IPS-11a (cell line): ENCODE measurements around the gene CDX1.
A peak's percentile ranks its signal among the peaks of the same experiment; 100 is the strongest.

Source experiments
- H3K4me3 ChIP-seq: one replicate; pipeline ENCODE4 v1.5.1; 2013; ENCODE audit warnings: low read depth, low read length, control low read depth

Gene CDX1

GRCh38 chr5:150181027-150181426 is 14.4 kb downstream of the CDX1 start:
- H3K4me3 ChIP-seq: no peak overlapping the region

DNA sequence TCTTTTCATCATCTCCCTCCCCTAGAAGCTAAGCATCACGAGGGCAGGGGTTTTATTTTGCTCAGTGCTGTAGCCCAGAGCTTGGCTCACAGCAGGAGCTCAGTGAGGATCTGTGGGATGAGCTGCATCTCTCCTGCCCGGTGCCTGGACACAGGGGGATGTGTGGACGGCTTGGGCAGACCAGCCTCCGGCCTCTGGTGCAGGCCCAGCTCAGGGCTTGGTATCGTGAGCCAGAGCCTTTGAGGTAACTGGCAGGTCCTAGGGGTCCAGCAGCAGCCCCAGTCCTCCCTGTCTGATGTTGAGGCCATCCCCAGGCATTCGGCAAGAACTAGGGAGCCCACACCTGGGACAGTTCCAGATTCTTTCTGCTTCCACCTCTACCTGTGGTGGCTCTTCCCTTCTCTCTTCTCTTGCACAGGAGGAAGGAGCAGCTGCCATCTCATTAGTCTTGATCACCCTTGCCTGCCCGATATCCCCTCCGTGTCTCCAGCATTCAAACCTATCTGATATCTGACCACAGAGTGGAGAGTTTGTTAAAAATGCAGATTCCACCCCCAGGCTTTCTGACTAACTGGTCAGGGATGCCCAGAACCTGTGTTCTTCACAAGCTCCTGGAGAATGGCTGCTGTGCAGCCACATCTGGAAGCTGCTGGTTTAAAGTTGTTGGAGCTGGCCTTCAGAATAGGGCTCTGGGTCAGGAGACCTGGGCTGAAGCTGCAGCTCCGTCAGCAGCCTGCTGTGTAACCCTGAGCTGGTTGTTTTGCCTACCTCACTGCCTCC is 15.4 kb downstream of the CDX1 start:
- no peak overlapping the region for H3K4me3 ChIP-seq

DNA sequence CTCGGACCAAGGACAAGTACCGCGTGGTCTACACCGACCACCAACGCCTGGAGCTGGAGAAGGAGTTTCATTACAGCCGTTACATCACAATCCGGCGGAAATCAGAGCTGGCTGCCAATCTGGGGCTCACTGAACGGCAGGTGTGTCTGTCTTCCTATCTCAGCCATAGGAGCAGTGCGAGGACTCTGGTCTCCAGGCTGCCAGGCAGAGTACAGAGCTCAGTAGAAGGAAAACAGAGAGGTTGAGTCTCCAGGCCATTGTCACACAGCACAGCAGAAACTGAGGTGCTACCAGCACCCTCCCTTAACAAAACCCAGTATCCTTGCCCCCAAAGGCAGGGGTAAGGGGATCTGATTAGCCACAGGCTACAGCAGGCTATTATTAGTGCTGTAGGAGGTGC is 16.2 kb downstream of the CDX1 start:
- no peak overlapping the region for H3K4me3 ChIP-seq

DNA sequence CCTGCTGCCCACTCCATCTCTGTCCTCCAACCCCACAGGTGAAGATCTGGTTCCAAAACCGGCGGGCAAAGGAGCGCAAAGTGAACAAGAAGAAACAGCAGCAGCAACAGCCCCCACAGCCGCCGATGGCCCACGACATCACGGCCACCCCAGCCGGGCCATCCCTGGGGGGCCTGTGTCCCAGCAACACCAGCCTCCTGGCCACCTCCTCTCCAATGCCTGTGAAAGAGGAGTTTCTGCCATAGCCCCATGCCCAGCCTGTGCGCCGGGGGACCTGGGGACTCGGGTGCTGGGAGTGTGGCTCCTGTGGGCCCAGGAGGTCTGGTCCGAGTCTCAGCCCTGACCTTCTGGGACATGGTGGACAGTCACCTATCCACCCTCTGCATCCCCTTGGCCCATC is 16.9 kb downstream of the CDX1 start:
- no peak overlapping the region for H3K4me3 ChIP-seq

DNA sequence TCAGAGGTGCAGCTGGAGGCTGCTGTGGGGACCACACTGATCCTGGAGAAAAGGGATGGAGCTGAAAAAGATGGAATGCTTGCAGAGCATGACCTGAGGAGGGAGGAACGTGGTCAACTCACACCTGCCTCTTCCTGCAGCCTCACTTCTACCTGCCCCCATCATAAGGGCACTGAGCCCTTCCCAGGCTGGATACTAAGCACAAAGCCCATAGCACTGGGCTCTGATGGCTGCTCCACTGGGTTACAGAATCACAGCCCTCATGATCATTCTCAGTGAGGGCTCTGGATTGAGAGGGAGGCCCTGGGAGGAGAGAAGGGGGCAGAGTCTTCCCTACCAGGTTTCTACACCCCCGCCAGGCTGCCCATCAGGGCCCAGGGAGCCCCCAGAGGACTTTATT is 17.4 kb downstream of the CDX1 start:
- no peak overlapping the region for H3K4me3 ChIP-seq

DNA sequence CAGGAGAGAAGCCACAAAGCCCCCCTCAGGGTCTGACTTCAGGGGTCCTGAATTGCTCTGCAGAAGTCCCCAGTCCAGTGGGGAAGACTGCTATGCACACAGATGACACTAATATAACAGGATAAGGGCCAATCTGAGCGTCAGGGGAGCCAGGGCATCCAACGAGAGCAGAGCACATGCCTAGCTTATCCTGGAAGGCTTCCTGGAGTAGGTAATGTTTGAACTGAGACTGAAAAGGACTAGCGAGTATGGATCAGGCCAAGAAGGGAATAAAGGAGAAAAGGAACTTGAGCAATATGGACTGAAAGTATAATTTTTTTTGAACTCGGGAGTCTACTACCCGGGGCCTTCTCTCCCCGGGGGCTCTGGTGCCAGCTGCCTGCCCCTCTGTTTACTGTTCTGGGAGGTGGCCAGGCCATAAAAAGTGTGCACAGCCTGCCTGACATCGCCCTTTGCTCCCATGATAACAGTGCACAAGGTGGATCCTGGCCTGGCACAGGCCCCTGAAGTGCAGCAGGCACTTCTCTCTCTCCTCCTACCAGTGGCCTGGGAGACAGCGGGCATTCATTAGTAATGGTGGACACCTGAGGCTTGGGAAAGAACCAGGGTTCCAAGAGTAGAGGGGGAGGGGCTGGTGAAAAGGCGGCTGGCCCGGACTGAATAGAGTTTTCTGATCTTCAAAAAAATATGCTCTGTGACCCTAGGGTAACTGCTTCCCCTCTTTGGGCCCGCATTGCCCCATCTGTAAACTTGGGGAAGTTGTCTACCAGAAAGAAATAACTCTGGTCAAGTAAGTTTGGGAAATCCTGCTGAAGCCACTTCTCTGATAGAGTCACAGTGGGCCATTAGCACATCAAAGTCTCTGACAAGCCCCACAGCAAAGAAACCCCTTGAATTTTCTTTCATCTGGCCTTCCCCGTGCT is 18.7 kb downstream of the CDX1 start:
- no peak overlapping the region for H3K4me3 ChIP-seq

DNA sequence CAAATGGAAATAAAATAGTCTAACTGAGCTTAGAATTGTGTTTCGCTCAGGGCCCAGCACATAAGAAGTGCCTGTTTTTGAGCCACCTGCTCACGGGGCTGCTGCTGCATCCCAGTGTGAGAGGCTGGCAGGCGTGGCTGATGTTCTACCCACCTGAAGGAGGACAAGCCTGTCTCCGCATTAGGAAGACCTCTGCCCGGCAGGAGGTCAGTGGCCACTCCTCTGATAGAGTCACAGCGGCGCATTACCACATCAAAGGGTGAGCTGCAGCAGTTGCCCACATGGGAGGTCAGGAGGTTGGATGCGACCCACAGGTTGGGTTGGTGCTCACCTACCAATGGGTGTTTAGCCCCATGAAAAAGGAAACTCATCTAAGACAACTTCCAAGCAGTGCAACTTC is 19.6 kb downstream of the CDX1 start:
- H3K4me3 ChIP-seq: no peak overlapping the region

- no peak overlapping the region for H3K4me3 ChIP-seq
Observed at GRCh38 chr5:150186897-150187296, 20.3 kb downstream of the CDX1 start.

DNA sequence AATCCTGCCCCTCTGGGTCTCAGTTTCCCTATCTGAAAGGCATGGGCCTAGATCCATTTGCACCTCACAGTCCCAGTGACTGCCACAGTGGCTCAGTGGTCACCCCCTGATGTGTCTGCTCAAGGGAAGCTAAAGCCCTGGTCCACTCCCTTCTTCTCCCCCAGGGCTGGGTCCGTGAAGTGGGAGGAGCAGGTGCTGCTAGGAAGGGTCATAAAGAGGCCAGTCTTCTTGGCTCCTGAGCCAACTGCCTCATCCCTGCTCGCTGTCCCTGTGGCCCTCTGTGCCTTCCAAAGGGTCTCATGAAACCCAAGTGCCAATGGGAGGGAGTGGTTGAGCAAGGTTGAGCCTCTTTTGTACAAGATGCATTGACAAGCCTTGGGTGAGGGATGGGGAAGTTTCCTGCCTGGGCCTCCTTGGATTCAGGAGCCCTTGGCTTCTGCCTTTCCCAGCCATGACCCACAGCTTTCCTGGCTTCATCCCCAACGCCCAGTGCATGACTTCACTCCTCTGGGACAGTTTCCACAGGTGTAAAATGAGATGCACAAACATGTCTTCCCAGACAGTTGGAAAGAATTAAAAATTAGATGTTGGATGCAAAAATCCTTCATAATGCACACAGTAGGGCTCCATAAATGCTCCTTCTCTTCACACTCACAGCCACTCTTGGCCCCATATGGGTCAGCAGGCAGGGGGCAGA is 21.7 kb downstream of the CDX1 start:
- H3K4me3 ChIP-seq: no peak overlapping the region

- H3K4me3 ChIP-seq: no peak overlapping the region
Observed at GRCh38 chr5:150189326-150189725, 22.7 kb downstream of the CDX1 start.

GRCh38 chr5:150189728-150190502 is 23.3 kb downstream of the CDX1 start, which contains the start of gene SLC6A7:
Gene SLC6A7, plus strand, starts transcription at chr5:150190062. Its CDS starts 266 bp downstream, at chr5:150190328.
- H3K4me3 ChIP-seq: peak within 1 kb of the TSS; percentile 14

DNA sequence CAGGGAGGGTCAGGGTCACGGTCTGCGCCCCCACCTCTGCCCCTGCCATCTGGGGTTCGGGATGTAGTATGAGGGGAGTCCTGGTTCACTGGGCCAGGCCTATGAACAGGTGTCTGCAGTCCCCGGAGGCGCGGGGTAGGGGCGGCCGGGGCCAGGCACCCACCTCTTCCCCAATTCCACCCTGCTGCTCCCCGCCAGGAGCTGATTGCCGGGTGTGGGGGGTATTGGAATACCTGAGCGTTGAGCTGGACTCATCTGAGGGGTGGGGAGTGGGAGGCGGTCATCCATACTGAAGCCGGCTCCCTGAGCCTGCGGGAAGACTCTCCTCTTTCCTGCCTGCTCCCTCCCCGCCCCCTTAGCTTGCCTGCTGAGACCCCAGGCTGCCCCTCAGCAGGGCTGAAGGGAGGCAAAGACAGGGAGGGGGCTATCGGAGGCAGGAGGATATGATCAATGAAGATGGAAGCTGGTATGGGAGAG is 24.0 kb downstream of the CDX1 start:
- peak overlapping the region; percentile 14 for H3K4me3 ChIP-seq

DNA sequence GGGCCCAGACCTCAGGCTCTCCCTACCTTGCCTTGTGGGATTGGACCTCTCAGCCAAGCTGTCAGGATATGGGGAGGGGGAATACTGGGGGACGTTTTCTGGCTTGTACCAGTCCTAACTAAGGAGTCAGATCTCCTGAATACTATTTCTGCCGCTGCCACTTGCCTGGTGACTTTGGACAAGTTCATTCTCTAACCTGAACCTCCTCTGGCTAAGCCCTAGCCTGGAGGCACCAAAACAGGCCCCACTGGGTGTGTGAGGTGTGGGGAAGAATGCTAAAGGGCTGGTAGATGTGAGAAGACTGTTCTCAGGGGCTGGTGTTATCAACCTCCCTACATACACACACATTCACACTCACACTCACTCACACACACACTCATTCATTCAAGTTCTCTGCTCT is 24.4 kb downstream of the CDX1 start:
- H3K4me3 ChIP-seq: no peak overlapping the region

DNA sequence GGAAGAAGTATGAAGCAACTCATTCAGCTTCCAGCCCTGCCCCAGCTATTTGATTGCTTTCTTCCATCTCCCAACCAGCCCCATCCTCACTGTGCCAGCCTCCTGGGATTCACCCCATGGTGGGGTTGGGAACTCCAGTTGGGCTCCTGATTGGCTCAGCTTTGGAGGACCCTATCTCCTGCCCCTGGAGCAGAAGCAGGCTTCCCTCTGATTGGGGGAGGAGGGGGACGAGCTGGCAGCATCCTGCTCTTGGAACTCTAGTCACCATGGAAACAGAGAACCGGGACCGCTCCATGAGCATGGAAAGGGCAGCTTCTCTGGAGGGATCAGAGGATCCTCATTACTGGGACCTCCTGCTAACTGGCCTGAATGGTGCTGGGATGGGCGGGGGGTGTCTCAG is 25.9 kb downstream of the CDX1 start:
- H3K4me3 ChIP-seq: no peak overlapping the region

DNA sequence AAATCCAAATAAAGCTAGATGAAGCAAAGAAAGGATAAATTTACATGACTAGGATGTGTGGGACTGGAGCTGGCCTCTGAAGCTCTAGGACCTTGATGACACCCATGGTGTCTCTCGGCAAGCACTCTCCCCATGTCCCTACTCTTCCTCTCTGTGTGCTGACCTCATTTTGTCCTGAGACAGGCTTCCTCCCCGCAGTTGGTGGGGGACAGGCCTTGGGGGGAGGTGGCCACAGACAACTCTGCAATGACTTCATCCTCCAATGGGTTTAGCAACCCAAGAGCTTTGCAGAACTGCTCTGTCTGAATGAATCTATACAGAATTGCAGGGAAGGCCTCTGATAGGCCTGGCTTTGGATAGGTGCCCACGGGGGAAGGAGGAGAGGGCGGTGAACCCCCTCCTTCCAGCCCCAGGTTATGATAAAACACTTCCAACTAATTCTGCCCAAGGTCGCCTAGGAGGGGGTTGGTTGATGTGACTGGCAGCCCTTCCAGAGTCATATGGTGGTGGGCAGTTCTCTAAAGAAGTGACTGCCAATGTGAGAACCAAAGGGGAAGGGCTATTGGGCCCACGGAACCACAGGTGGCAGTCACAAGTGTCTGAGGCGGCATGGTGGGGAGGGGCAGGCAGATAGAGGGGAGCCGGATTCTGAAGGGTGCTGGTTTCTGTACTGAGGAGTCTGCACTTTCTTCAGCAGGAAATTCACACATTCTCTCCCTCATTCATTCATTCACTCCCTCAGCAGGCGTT is 29.3 kb downstream of the CDX1 start:
- H3K4me3 ChIP-seq: no peak overlapping the region

- no peak overlapping the region for H3K4me3 ChIP-seq
Observed at GRCh38 chr5:150196514-150196913, 29.9 kb downstream of the CDX1 start.

DNA sequence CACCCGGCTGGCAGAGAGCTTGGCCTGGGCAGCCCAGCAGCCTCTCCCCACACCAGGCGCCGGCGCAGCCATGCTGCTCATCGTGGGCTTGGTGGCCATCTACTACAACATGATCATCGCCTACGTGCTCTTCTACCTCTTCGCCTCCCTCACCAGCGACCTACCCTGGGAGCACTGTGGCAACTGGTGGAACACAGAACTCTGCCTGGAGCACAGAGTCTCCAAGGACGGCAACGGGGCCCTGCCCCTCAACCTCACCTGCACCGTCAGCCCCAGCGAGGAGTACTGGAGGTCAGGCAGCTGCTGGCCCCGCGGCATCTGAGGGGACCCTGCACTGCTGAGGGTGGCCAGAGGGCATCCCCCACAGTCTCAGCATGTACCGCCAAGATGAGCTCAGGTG is 30.4 kb downstream of the CDX1 start:
- H3K4me3 ChIP-seq: no peak overlapping the region

GRCh38 chr5:150197476-150197875 is 30.9 kb downstream of the CDX1 start:
- no peak overlapping the region for H3K4me3 ChIP-seq

GRCh38 chr5:150202501-150202900 is 35.9 kb downstream of the CDX1 start:
- H3K4me3 ChIP-seq: no peak overlapping the region
